ENCODE results near the gene CDC25A.

Gene CDC25A

DNA sequence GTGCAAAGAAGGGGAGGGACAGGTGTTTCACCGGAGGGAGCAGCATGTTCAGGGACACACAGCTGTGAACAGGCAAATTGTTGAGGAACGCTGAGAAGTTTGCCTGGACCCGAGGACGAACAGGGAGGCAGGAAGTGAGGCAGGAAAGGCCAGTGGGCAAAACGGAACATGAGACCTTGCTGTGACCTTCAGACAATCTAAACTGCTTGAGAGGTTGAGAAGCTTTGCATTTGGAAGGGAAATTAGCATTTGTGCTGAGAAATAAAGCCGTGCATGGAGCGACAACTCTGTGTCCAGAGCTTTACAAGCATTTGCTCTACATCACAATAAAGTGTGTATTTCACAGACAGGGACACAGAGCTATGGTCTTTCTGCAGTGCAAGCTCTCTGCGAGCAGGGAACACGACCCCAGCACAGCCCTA, 47.9 kb downstream of the CDC25A start:
- H3K9me3 ChIP-seq (ENCODE audit: control insufficient read depth, insufficient read depth, low read length) = no peaks in the 10 kb centered on the region
- no peaks in the 10 kb centered on the region for H3F3A ChIP-seq (ENCODE audit: control insufficient read depth, insufficient read depth)
- no peak overlapping the region for H3K4me2 ChIP-seq (ENCODE audit: low read length)
- H3K4me3 ChIP-seq (ENCODE audit: low read length) = no peak overlapping the region
- no peaks in the 10 kb centered on the region for H3K9me2 ChIP-seq (replicated peaks; ENCODE audit: control insufficient read depth, low read length)
- no peaks in the 10 kb centered on the region for H3K79me2 ChIP-seq (ENCODE audit: control insufficient read depth, low read length)
- H3K36me3 ChIP-seq (ENCODE audit: control insufficient read depth, low read length) = no peaks in the 10 kb centered on the region
- TF ChIP-seq, protein P1, sequence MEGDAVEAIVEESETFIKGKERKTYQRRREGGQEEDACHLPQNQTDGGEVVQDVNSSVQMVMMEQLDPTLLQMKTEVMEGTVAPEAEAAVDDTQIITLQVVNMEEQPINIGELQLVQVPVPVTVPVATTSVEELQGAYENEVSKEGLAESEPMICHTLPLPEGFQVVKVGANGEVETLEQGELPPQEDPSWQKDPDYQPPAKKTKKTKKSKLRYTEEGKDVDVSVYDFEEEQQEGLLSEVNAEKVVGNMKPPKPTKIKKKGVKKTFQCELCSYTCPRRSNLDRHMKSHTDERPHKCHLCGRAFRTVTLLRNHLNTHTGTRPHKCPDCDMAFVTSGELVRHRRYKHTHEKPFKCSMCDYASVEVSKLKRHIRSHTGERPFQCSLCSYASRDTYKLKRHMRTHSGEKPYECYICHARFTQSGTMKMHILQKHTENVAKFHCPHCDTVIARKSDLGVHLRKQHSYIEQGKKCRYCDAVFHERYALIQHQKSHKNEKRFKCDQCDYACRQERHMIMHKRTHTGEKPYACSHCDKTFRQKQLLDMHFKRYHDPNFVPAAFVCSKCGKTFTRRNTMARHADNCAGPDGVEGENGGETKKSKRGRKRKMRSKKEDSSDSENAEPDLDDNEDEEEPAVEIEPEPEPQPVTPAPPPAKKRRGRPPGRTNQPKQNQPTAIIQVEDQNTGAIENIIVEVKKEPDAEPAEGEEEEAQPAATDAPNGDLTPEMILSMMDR (IDR thresholded peaks at IDR 0.05; ENCODE audit: low read depth, low read length, poor library complexity, severe bottlenecking) = no peak
- TF ChIP-seq EZH2phosphoT487 (IDR thresholded peaks at IDR 0.05; ENCODE audit: borderline replicate concordance, low read length) = no peak
- no peaks in the 10 kb centered on the region for H4K20me1 ChIP-seq (ENCODE audit: control insufficient read depth, insufficient read depth, low read depth, low read length)
- 0 out of 2 replicates have a peak, but pooled peaks cover 3% of the 10 kb centered on the region for H3K27me3 ChIP-seq (ENCODE audit: control insufficient read depth, low read length)
- H3K27ac ChIP-seq (ENCODE audit: low read depth, low read length) = no peak overlapping the region
- H3K4me1 ChIP-seq (ENCODE audit: control insufficient read depth, low read length) = no peaks in the 10 kb centered on the region

DNA sequence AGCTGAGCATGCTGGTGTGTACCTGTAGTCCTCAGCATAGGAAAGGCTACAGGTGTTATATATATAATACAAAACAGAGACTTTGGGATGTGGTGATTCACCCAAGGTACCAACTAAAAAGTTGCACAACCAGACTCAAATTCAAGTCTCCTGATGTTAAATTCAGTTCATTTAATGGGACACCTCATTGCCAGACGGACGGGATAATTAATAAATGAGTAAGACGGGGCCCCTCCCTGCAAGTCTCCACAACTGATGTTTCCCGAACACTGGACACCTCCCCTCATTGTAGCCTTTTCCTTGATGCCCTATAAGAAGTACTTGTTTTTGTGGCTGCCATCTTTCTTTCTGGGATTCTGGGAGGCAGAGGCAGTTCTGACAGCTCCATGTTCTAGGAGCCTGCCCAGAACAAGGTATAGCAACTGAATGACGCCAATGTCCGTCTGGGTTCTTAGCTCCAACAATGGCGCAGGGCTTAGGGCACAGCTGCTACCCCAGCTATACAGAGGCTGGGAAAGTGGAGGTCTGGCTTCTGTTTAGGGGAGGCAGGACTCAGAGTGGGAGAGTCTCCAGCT, 50.7 kb downstream of the CDC25A start:
- H4K20me1 ChIP-seq (ENCODE audit: control insufficient read depth, insufficient read depth, low read depth, low read length) = no peaks in the 10 kb centered on the region
- H3K4me2 ChIP-seq (ENCODE audit: low read length) = no peak overlapping the region
- no peaks in the 10 kb centered on the region for H3K79me2 ChIP-seq (ENCODE audit: control insufficient read depth, low read length)
- H3K27me3 ChIP-seq (ENCODE audit: control insufficient read depth, low read length) = 0 out of 2 replicates have a peak, but pooled peaks cover 3% of the 10 kb centered on the region
- H3K9me2 ChIP-seq (replicated peaks; ENCODE audit: control insufficient read depth, low read length) = no peaks in the 10 kb centered on the region
- no peaks in the 10 kb centered on the region for H3K4me1 ChIP-seq (ENCODE audit: control insufficient read depth, low read length)
- H3K4me3 ChIP-seq (ENCODE audit: low read length) = no peak overlapping the region
- H3K9me3 ChIP-seq (ENCODE audit: control insufficient read depth, insufficient read depth, low read length) = no peaks in the 10 kb centered on the region
- H3F3A ChIP-seq (ENCODE audit: control insufficient read depth, insufficient read depth) = no peaks in the 10 kb centered on the region
- no peak overlapping the region for H3K27ac ChIP-seq (ENCODE audit: low read depth, low read length)
- H3K36me3 ChIP-seq (ENCODE audit: control insufficient read depth, low read length) = no peaks in the 10 kb centered on the region
- TF ChIP-seq EZH2phosphoT487 (IDR thresholded peaks at IDR 0.05; ENCODE audit: borderline replicate concordance, low read length) = no peak
- TF ChIP-seq, protein P1 (IDR thresholded peaks at IDR 0.05; ENCODE audit: low read depth, low read length, poor library complexity, severe bottlenecking) = no peak

DNA sequence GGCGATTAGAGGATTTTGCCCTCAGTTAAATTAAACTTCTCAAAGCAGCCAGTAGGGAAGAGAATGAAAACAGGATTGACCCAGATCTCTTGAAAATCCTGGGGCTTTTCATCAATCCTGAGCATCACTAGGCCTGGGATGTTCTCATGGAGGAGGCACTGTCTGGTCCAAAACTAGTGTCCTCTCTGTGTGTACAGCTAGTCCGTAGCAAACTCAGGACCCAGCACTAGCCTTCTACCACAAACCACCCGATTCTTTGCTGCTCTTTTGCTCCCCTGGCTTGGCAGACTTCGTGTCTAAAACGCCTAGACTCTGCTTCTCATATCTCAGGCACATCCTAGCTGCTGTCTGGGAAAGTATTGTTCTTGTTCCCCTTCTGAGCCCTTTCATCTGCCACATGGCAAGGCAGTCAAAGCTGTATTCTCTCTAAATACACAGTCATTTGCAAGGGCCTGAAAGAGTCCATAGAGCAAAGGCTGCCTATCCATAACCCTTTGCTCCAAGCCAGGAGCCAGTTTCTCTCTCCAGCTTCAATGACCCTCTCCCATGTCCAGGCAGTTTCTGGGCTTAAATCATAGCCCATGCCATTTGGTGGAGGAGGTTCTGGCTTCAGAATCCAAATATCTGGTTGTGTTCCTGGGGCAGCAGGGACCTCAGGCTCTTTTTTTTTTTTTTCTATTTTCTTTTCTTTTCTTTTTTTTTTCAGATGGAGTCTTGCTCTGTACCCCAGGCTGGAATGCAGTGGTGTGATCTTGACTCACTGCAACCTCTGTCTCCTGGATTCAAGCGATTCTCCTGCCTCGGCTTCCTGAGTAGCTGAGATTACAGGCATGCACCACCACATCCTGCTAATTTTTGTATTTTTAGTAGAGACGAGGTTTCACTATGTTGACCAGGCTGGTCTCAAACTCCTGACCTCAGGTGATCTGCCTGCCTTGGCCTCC, 52.4 kb downstream of the CDC25A start:
- no peaks in the 10 kb centered on the region for H3K9me2 ChIP-seq (replicated peaks; ENCODE audit: control insufficient read depth, low read length)
- H3K79me2 ChIP-seq (ENCODE audit: control insufficient read depth, low read length) = no peaks in the 10 kb centered on the region
- H3K27ac ChIP-seq (ENCODE audit: low read depth, low read length) = no peak overlapping the region
- no peak overlapping the region for H3K4me2 ChIP-seq (ENCODE audit: low read length)
- no peaks in the 10 kb centered on the region for H3K4me1 ChIP-seq (ENCODE audit: control insufficient read depth, low read length)
- no peaks in the 10 kb centered on the region for H3F3A ChIP-seq (ENCODE audit: control insufficient read depth, insufficient read depth)
- H4K20me1 ChIP-seq (ENCODE audit: control insufficient read depth, insufficient read depth, low read depth, low read length) = no peaks in the 10 kb centered on the region
- no peaks in the 10 kb centered on the region for H3K36me3 ChIP-seq (ENCODE audit: control insufficient read depth, low read length)
- H3K27me3 ChIP-seq (ENCODE audit: control insufficient read depth, low read length) = no peaks in the 10 kb centered on the region
- no peak for TF ChIP-seq EZH2phosphoT487 (IDR thresholded peaks at IDR 0.05; ENCODE audit: borderline replicate concordance, low read length)
- TF ChIP-seq, protein P1 (IDR thresholded peaks at IDR 0.05; ENCODE audit: low read depth, low read length, poor library complexity, severe bottlenecking) = no peak
- H3K9me3 ChIP-seq (ENCODE audit: control insufficient read depth, insufficient read depth, low read length) = no peaks in the 10 kb centered on the region
- no peak overlapping the region for H3K4me3 ChIP-seq (ENCODE audit: low read length)

Measured in DOHH2 (cell line).